Naive thymus-derived CD4-positive, alpha-beta T cell (primary cell): ENCODE measurements around the gene DAPK1. TPM values are rescaled to one million over a fixed set of nuclear protein-coding genes. Genes with fewer than 3 reads are reported as not detected.

Source experiments
- ATAC-seq: fragments of 150-1000 bp; cut with Tn5 transposase; 2 replicates; pipeline ENCODE4 v1.10.0; 2021; ENCODE audit warnings: mild to moderate bottlenecking, moderate library complexity
- CTCF ChIA-PET: fragments of 350-600 bp; sonication (Branson Sonifier 250); formaldehyde crosslinking; loops from one replicate; lab custom pipeline; 2021; ENCODE audit warnings: antibody characterized with exemption; lab: Charles Lee
- POLR2A ChIA-PET: fragments of 350-600 bp; sonication (Branson Sonifier 250); formaldehyde crosslinking; loops from one replicate; lab custom pipeline; 2021; ENCODE audit warnings: antibody characterized with exemption, inconsistent platforms; lab: Charles Lee
- DNase-seq, 9 donors: peaks; one replicate each; pipeline versions ENCODE4 v3.0.0 to v3.0.0-alpha.2; 2020 to 2022; ENCODE audit warnings: mixed read lengths in 1 of 9
- H3K27ac ChIP-seq: one replicate; pipeline ENCODE4 v1.7.0; 2013; ENCODE audit warnings: mild to moderate bottlenecking, low read depth, low read length, moderate library complexity
- H3K27me3 ChIP-seq, 2 donors: one replicate each; pipeline ENCODE4 v1.7.0; 2013; ENCODE audit warnings: low read length in 2 of 2, mild to moderate bottlenecking in 2 of 2, moderate library complexity in 2 of 2; ENCODE audit not compliant: control insufficient read depth in 2 of 2, insufficient read depth in 2 of 2
- H3K36me3 ChIP-seq, 3 experiments: 1 replicate in 2 of 3; 2 replicates in 1 of 3; pipeline ENCODE4 v1.7.0; 2013; ENCODE audit warnings: low read length in 3 of 3, mild to moderate bottlenecking in 3 of 3, moderate library complexity in 1 of 3; ENCODE audit not compliant: insufficient read depth in 3 of 3, control insufficient read depth in 2 of 3
- H3K4me1 ChIP-seq, 2 donors: one replicate each; pipeline ENCODE4 v1.7.0; 2013; ENCODE audit warnings: low read length in 2 of 2, mild to moderate bottlenecking in 2 of 2, moderate library complexity in 1 of 2; ENCODE audit not compliant: control insufficient read depth in 2 of 2, insufficient read depth in 2 of 2
- H3K4me3 ChIP-seq: 2 replicates; pipeline ENCODE4 v1.7.0; 2013; ENCODE audit warnings: mild to moderate bottlenecking, low read length
- H3K9me3 ChIP-seq, 3 experiments: 1 replicate in 2 of 3; 2 replicates in 1 of 3; pipeline ENCODE4 v1.7.0; 2013; ENCODE audit warnings: low read length in 3 of 3; ENCODE audit not compliant: control insufficient read depth in 2 of 3
- H3K27ac Mint-ChIP-seq, 9 donors: one replicate each; pipeline ENCODE4 v1.8.0; 2020 to 2022; ENCODE audit warnings: mixed read lengths in 9 of 9, mild to moderate bottlenecking in 8 of 9, moderate library complexity in 5 of 9, inconsistent platforms in 2 of 9
- H3K27me3 Mint-ChIP-seq, 5 donors: one replicate each; pipeline ENCODE4 v1.8.0; 2021 to 2022; ENCODE audit warnings: mixed read lengths in 5 of 5, mild to moderate bottlenecking in 1 of 5
- H3K36me3 Mint-ChIP-seq, 5 donors: one replicate each; pipeline ENCODE4 v1.8.0; 2020 to 2022; ENCODE audit warnings: mixed read lengths in 5 of 5, mild to moderate bottlenecking in 3 of 5, inconsistent platforms in 1 of 5
- H3K4me1 Mint-ChIP-seq, 7 donors: one replicate each; pipeline ENCODE4 v1.8.0; 2020 to 2022; ENCODE audit warnings: mixed read lengths in 7 of 7, mild to moderate bottlenecking in 3 of 7, inconsistent platforms in 1 of 7
- H3K4me3 Mint-ChIP-seq, 10 donors: one replicate each; pipeline ENCODE4 v1.8.0; 2020 to 2022; ENCODE audit warnings: mild to moderate bottlenecking in 10 of 10, mixed read lengths in 10 of 10, moderate library complexity in 6 of 10, inconsistent platforms in 2 of 10
- H3K9me3 Mint-ChIP-seq, 11 donors: one replicate each; pipeline ENCODE4 v1.8.0; 2020 to 2022; ENCODE audit warnings: mixed read lengths in 11 of 11, mild to moderate bottlenecking in 4 of 11, inconsistent platforms in 1 of 11, moderate library complexity in 1 of 11
- intact Hi-C, 2 donors: fragments of 100-400 bp; cut with micrococcal nuclease; formaldehyde crosslinking; loops; one replicate each; pipeline ENCODE4 v1.15.1; 2023
- polyA plus RNA-seq, 2 donors: library from polyadenylated mRNA; unstranded; fragments of 300-500 nt; fragmentation: Illumina TruSeq; gene quantifications; one replicate each; pipeline ENCODE4 v1.2.3, GENCODE V29; 2021
- total RNA-seq, 6 experiments: library from RNA in 5 of 6; stranded (reverse) in 5 of 6; gene quantifications; 1 replicate in 5 of 6; 2 replicates in 1 of 6; pipeline ENCODE4 v1.2.3 and lab custom pipeline; 2021 to 2026

DAPK1 gene
- total and polyA plus RNA-seq, 7 experiments from 2014 or later: 0.20 to 44.8 (median 1.9) TPM

DNA sequence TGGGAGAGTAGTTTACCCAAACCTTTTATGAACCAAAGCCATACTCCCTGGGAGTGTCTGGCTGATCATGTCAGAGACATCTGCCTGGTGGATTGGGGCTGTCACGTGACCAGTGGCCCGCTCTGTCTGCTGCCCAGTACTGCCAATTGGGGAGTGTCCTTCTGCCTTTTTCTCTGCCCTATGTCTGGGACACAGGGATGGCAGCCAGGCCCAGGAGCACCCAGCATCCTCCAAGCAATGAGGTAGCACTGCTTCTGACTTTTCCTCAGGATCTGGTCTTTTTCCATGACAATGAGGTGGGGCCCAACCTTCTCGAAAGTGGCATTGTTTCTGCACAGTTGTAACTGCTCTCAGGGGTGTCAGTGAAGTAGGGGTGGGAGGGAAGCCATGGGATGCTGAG, 21.8 kb downstream of the DAPK1 start:
- Histone ChIP-seq H3K9me3 (no peaks in the 10 kb centered on the region), H3K36me3 (no peaks in the 10 kb centered on the region), H3K27ac (no peak overlapping the region), H3K27me3 (no peaks in the 10 kb centered on the region), H3K4me3 (no peak overlapping the region), H3K4me1 (no peaks in the 10 kb centered on the region)
- Mint-ChIP-seq H3K4me3 (no peak overlapping the region), H3K36me3 (no peaks in the 10 kb centered on the region), H3K27me3 (peaks cover 0 to 17% (median 5%) of the 10 kb centered on the region in 5 donors), H3K4me1 (peaks cover 0 to 10% (median 8%) of the 10 kb centered on the region in 7 donors), H3K9me3 (peaks cover 0 to 7% (median 0%) of the 10 kb centered on the region in 11 donors), H3K27ac (no peak overlapping the region)
- ATAC-seq (no peak), DNase-seq (no peak)
- CTCF ChIA-PET: no interaction called here
- intact Hi-C loops: no loop called here
- POLR2A ChIA-PET: no interaction called here

DNA sequence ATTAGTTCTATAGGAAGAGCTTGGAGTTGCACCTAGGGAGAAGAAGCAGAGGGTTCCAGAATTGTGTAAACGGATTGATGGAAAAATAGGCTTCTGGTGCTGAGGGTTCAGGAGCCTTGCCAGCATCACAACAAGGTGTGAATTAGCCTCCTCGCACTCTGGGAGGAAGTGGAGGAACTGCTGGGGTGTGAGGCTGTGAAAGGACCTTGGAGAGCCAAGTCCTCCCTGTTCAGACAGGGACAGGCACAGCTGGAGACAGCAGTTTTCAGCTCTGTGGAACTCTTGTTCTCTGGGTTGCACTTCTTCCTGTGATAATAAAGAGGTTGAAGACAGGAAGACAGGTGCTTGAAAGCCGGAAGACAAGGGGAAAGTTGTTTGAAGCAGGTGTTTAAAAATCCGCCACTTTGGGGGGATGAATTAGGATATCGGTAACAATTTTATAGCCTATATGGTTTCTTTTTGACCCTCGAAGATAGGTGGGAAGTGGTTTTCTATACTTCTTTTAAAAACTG, 22.6 kb downstream of the DAPK1 start:
- Histone ChIP-seq H3K4me1 (no peaks in the 10 kb centered on the region), H3K27me3 (no peaks in the 10 kb centered on the region), H3K9me3 (no peaks in the 10 kb centered on the region), H3K27ac (no peak overlapping the region), H3K4me3 (no peak overlapping the region), H3K36me3 (no peaks in the 10 kb centered on the region)
- ATAC-seq (no peak), DNase-seq (no peak)
- POLR2A ChIA-PET: no interaction called here
- Mint-ChIP-seq H3K4me3 (peak overlapping the region in 8 of 10 donors; percentile 25 to 66 (median 49)), H3K9me3 (peaks cover 0 to 7% (median 0%) of the 10 kb centered on the region in 11 donors), H3K27ac (peak overlapping the region in 4 of 9 donors; percentile 19 to 69 (median 56)), H3K4me1 (peaks cover 0 to 10% (median 8%) of the 10 kb centered on the region in 7 donors), H3K27me3 (peaks cover 0 to 10% (median 5%) of the 10 kb centered on the region in 5 donors), H3K36me3 (no peaks in the 10 kb centered on the region)
- CTCF ChIA-PET: no interaction called here
- intact Hi-C loops: no loop called here

DNA sequence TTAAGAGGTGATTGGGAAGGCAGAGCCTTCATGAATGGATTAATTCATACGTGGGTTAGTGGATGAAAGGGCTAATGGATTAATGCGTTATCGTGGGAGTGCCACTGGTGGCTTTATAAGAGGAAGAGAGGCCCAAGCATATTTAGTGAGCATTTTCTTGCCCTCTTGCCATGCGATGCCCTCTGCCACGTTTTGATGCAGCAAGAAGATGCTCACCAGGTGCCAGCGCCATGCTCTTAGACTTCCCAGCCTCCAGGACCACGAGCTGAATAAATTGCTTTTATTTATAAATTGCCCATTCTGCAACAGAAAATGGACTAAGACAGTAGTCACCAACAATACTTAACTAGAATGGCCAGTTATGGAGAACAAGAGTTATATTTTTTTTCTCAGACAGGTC, 24.2 kb downstream of the DAPK1 start:
- Mint-ChIP-seq H3K36me3 (no peaks in the 10 kb centered on the region), H3K27me3 (peaks cover 0 to 8% (median 5%) of the 10 kb centered on the region in 5 donors), H3K4me3 (no peak overlapping the region), H3K9me3 (peaks cover 0 to 7% (median 0%) of the 10 kb centered on the region in 11 donors), H3K4me1 (peaks cover 0 to 10% (median 8%) of the 10 kb centered on the region in 7 donors), H3K27ac (no peak overlapping the region)
- Histone ChIP-seq H3K27ac (no peak overlapping the region), H3K27me3 (no peaks in the 10 kb centered on the region), H3K4me3 (no peak overlapping the region), H3K4me1 (no peaks in the 10 kb centered on the region), H3K9me3 (no peaks in the 10 kb centered on the region), H3K36me3 (no peaks in the 10 kb centered on the region)
- ChIA-PET CTCF (interaction anchor here (0.6 kb wide), 1 partner anchor 1269 kb away, joined by 3 read pairs; no protein-coding TSS in a partner anchor), POLR2A (no interaction called here)
- no peak for DNase-seq
- intact Hi-C loops: no loop called here
- ATAC-seq: no peak

GRCh38 chr9:87524061-87524460, 26.4 kb downstream of the DAPK1 start:
- H3K27ac Mint-ChIP-seq: no peak overlapping the region
- Histone ChIP-seq H3K36me3 (no peaks in the 10 kb centered on the region), H3K4me3 (no peak overlapping the region), H3K27me3 (no peaks in the 10 kb centered on the region), H3K9me3 (no peaks in the 10 kb centered on the region), H3K4me1 (no peaks in the 10 kb centered on the region), H3K27ac (no peak overlapping the region)
- no peak for DNase-seq
- ATAC-seq: no peak
- intact Hi-C loops: no loop called here
- H3K4me3 Mint-ChIP-seq: no peak overlapping the region
- H3K4me1 Mint-ChIP-seq: peaks cover 0 to 10% (median 8%) of the 10 kb centered on the region in 7 donors
- H3K27me3 Mint-ChIP-seq: peaks cover 0 to 8% (median 0%) of the 10 kb centered on the region in 5 donors
- peaks cover 0 to 7% (median 0%) of the 10 kb centered on the region in 11 donors for H3K9me3 Mint-ChIP-seq
- H3K36me3 Mint-ChIP-seq: no peaks in the 10 kb centered on the region
- ChIA-PET CTCF (no interaction called here), POLR2A (no interaction called here)

DNA sequence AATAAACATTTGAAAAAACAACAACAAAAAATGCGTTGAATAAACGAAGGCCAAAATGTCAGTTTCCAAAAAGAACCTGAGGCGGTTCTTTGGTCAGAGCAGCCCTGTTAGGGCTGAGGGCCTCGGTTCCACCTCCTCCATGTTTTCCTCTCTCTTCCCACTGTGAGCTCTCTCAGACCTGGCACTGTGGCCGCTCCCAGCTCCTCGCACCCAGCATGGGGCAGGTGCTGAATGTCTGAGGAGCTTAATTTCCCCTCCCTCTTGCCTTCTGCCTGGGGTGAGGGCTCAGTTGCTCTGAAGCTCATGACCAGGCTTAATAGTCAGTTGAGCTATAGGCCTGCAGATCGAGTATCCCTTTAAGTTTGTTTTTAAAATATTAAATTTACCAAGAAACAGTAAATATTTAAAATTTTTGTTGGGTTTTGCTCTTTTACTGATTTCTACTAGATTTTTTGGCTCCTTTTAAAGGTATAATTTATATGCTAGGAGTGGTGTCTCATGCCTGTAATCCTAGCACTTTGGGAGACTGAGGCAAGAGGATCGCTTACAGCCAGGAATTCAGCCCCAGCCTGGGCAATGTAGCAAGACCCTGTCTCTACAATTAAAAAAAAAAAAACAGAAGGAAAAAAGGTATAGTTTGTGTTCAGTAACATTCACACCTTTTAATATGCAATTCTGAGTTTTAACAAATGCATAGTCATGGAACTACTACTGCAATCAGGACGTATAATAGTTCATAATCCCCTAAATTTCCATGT, 28.1 kb downstream of the DAPK1 start:
- intact Hi-C loops: no loop called here
- Histone ChIP-seq H3K9me3 (no peaks in the 10 kb centered on the region), H3K36me3 (no peaks in the 10 kb centered on the region), H3K4me3 (no peak overlapping the region), H3K4me1 (no peaks in the 10 kb centered on the region), H3K27me3 (no peaks in the 10 kb centered on the region), H3K27ac (no peak overlapping the region)
- POLR2A ChIA-PET: no interaction called here
- Mint-ChIP-seq H3K27me3 (peaks cover 0 to 8% (median 0%) of the 10 kb centered on the region in 5 donors), H3K4me3 (no peak overlapping the region), H3K4me1 (peaks cover 0 to 2% (median 0%) of the 10 kb centered on the region in 7 donors), H3K9me3 (peaks cover 0 to 7% (median 0%) of the 10 kb centered on the region in 11 donors), H3K27ac (no peak overlapping the region), H3K36me3 (no peaks in the 10 kb centered on the region)
- no peak for ATAC-seq
- no peak for DNase-seq
- CTCF ChIA-PET: no interaction called here

GRCh38 chr9:87527211-87527916, 29.7 kb downstream of the DAPK1 start:
- intact Hi-C loops: no loop called here
- no peaks in the 10 kb centered on the region for H3K4me1 ChIP-seq
- H3K27me3 ChIP-seq: no peaks in the 10 kb centered on the region
- DNase-seq (no peak), ATAC-seq (no peak)
- Mint-ChIP-seq H3K27ac (no peak overlapping the region), H3K27me3 (peaks cover 0 to 5% (median 0%) of the 10 kb centered on the region in 5 donors), H3K4me1 (peaks cover 0 to 2% (median 0%) of the 10 kb centered on the region in 7 donors), H3K4me3 (no peak overlapping the region), H3K9me3 (peaks cover 0 to 2% (median 0%) of the 10 kb centered on the region in 11 donors), H3K36me3 (no peaks in the 10 kb centered on the region)
- ChIA-PET CTCF (no interaction called here), POLR2A (no interaction called here)
- H3K36me3 ChIP-seq: no peaks in the 10 kb centered on the region
- no peak overlapping the region for H3K27ac ChIP-seq
- H3K9me3 ChIP-seq: no peaks in the 10 kb centered on the region
- H3K4me3 ChIP-seq: no peak overlapping the region
